SK-N-SH (cell line): ENCODE results near the gene ADPRH. TPM values are rescaled to one million over a fixed set of nuclear protein-coding genes. Genes with fewer than 3 reads are reported as not detected.
"Not testable (repeated sequence)": the region's sequence is repeated elsewhere in the genome, so short reads cannot be mapped to it uniquely, and the experiment has no call there.

Source experiments
- CTCF ChIA-PET: fragments of 300-600, 350-600 bp; formaldehyde crosslinking; extraction: SDS; loops from one replicate; lab custom pipeline; 2021; lab: Yijun Ruan, JAX
- POLR2A ChIA-PET: fragments of 350-600 bp; sonication (Branson Sonifier 250); formaldehyde crosslinking; extraction: SDS; loops from one replicate; lab custom pipeline; 2020; ENCODE audit warnings: antibody characterized with exemption, inconsistent platforms; lab: Yijun Ruan, JAX
- DNase-seq: peaks from one replicate; pipeline ENCODE4 v3.0.0; 2012
- H2AFZ ChIP-seq: fragments of 200-600 bp; sonication (generic); 2 replicates; pipeline ENCODE4 v1.8.1; 2016; ENCODE audit warnings: antibody characterized with exemption, mild to moderate bottlenecking, low read depth
- H3F3A ChIP-seq: fragments of 200-600 bp; sonication (generic); replicated peaks from 2 replicates; pipeline ENCODE3; 2016; ENCODE audit warnings: antibody characterized with exemption, mild to moderate bottlenecking; ENCODE audit not compliant: insufficient read depth
- H3K27ac ChIP-seq, 2 experiments: fragments of 200-500 bp in 1 of 2; fragments of 200-600 bp in 1 of 2; sonication (Bioruptor generic) in 1 of 2; sonication (generic), shearing (Covaris generic) in 1 of 2; 2 replicates each; pipeline versions ENCODE4 v1.5.1 to v1.6.1; 2014 to 2016; ENCODE audit warnings: low read depth in 2 of 2, inconsistent platforms in 1 of 2, low read length in 1 of 2, mild to moderate bottlenecking in 1 of 2, mixed read lengths in 1 of 2
- H3K27me3 ChIP-seq: fragments of 200-600 bp; sonication (generic), shearing (Covaris generic); 2 replicates; pipeline ENCODE4 v1.6.1; 2016; ENCODE audit warnings: mixed run types; ENCODE audit not compliant: insufficient read depth
- H3K36me3 ChIP-seq, 2 experiments: fragments of 200-500 bp in 1 of 2; fragments of 200-600 bp in 1 of 2; sonication (Bioruptor generic) in 1 of 2; sonication (generic) in 1 of 2; replicated peaks in 1 of 2; 2 replicates each; pipeline versions ENCODE3 to v1.5.1; 2014 to 2016; ENCODE audit warnings: low read length in 1 of 2, mild to moderate bottlenecking in 1 of 2; ENCODE audit not compliant: insufficient read depth in 2 of 2, control insufficient read depth in 1 of 2
- H3K4me1 ChIP-seq, 2 experiments: fragments of 200-500 bp in 1 of 2; fragments of 200-600 bp in 1 of 2; sonication (Bioruptor generic) in 1 of 2; sonication (generic), shearing (Covaris generic) in 1 of 2; 2 replicates each; pipeline versions ENCODE4 v1.5.1 to v1.6.1; 2014 to 2016; ENCODE audit warnings: low read depth in 1 of 2, low read length in 1 of 2, mixed run types in 1 of 2; ENCODE audit not compliant: insufficient read depth in 2 of 2, control insufficient read depth in 1 of 2
- H3K4me2 ChIP-seq: fragments of 200-600 bp; sonication (generic), shearing (Covaris generic); 2 replicates; pipeline ENCODE4 v1.6.1; 2017; ENCODE audit warnings: mixed run types
- H3K4me3 ChIP-seq, 2 experiments: fragments of 200-500 bp in 1 of 2; fragments of 200-600 bp in 1 of 2; sonication (Bioruptor generic) in 1 of 2; sonication (generic), shearing (Covaris generic) in 1 of 2; 2 replicates each; pipeline versions ENCODE4 v1.5.1 to v1.8.1; 2014 to 2016; ENCODE audit warnings: low read depth in 2 of 2, inconsistent platforms in 1 of 2, low read length in 1 of 2, mild to moderate bottlenecking in 1 of 2, mixed read lengths in 1 of 2, moderate library complexity in 1 of 2
- H3K79me2 ChIP-seq: fragments of 200-600 bp; sonication (generic); 2 replicates; pipeline ENCODE4 v1.8.1; 2017; ENCODE audit warnings: mild to moderate bottlenecking; ENCODE audit not compliant: insufficient read depth
- H3K9ac ChIP-seq: fragments of 200-600 bp; sonication (generic); 2 replicates; pipeline ENCODE4 v1.6.1; 2017; ENCODE audit warnings: mixed run types
- H3K9me2 ChIP-seq: fragments of 200-600 bp; sonication (generic); 2 replicates; pipeline ENCODE4 v1.6.1; 2017; ENCODE audit warnings: mixed run types
- H3K9me3 ChIP-seq: fragments of 200-600 bp; sonication (generic); 2 replicates; pipeline ENCODE4 v1.6.1; 2017; ENCODE audit warnings: mixed run types, mild to moderate bottlenecking, moderate library complexity
- H4K20me1 ChIP-seq: fragments of 200-600 bp; sonication (generic); 2 replicates; pipeline ENCODE4 v1.6.1; 2017; ENCODE audit warnings: mild to moderate bottlenecking, mixed run types; ENCODE audit not compliant: insufficient read depth
- CHD2 ChIP-seq: fragments of 150-350 bp; IDR thresholded peaks from 2 replicates; pipeline ENCODE4 v1.6.1; 2018; ENCODE audit warnings: low read length; ENCODE audit not compliant: partially characterized antibody
- ELF1 ChIP-seq: IDR thresholded peaks from 2 replicates; pipeline ENCODE4 v1.4.0; 2012
- JUND ChIP-seq: IDR thresholded peaks from 2 replicates; pipeline ENCODE4 v1.4.0; 2012
- MXI1 ChIP-seq: IDR thresholded peaks from 2 replicates; pipeline ENCODE4 v1.6.1; 2012; ENCODE audit warnings: mild to moderate bottlenecking, low read depth, low read length, improper control_type of control experiment
- NRF1 ChIP-seq: IDR thresholded peaks from 2 replicates; pipeline ENCODE4 v1.6.1; 2012; ENCODE audit warnings: low read depth, mild to moderate bottlenecking, low read length
- RAD21 ChIP-seq: IDR thresholded peaks from 2 replicates; pipeline ENCODE4 v1.6.1; 2012; ENCODE audit warnings: mild to moderate bottlenecking, low read length
- RFX5 ChIP-seq: IDR thresholded peaks from 2 replicates; pipeline ENCODE4 v1.6.1; 2012; ENCODE audit warnings: mild to moderate bottlenecking, improper control_type of control experiment, low read length
- RXRA ChIP-seq: IDR thresholded peaks from 2 replicates; pipeline ENCODE4 v1.4.0; 2012; ENCODE audit warnings: low read depth, mild to moderate bottlenecking, borderline replicate concordance
- WGBS: methylation state at CpG from one replicate; pipeline ENCODE4 v1.1.6; 2017; ENCODE audit warnings: low lambda C conversion rate; 5-methylcytosine and 5-hydroxymethylcytosine counted together
- polyA plus RNA-seq, 3 experiments: library from polyadenylated mRNA; depleted of rRNA; stranded (reverse); fragments of >200 nt; gene quantifications; 2 replicates each; pipeline ENCODE4 v1.2.3, GENCODE V29; 2012
- TF ChIP-seq, protein P1 (sequence below): fragments of 150-350 bp; IDR thresholded peaks from 2 replicates; pipeline ENCODE4 v1.6.1; 2017; ENCODE audit warnings: antibody characterized with exemption, low read length, low read depth, borderline replicate concordance
- TF ChIP-seq, protein P2 (sequence below): fragments of 150-350 bp; IDR thresholded peaks from 2 replicates; pipeline ENCODE4 v1.6.1; 2016; ENCODE audit warnings: mild to moderate bottlenecking, low read depth, low read length

Gene ADPRH
- polyA plus RNA-seq, 1 of the 3 experiments (the other 2 are of a cell fraction), result not detected

DNA sequence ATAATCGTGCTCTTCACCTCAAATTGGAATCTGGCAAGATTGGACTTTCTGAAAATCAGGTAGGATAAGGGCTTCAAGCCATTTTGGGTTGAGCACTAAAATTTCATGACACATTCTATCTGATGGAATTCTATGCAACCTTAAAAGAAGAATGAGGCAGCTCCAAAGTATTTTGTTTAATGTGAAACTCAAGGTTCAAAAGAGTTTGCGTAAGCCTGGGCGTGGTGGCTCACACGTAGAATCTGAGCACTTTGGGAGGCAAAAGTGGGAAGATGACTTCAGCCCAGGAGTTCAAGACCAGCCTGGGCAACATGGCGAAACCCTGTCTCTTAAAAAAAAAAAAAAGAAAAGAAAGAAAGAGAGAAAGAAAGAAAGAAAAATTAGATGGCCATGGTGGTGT, 14.8 kb downstream of the ADPRH start:
- Histone ChIP-seq H3K36me3 (no peaks in the 10 kb centered on the region), H4K20me1 (no peaks in the 10 kb centered on the region), H3K9me3 (no peaks in the 10 kb centered on the region), H3K4me1 (peaks cover 0 to 9% of the 10 kb centered on the region in 2 experiments; a peak in 1 of 4 replicates), H3K4me3 (no peak overlapping the region), H3K79me2 (no peaks in the 10 kb centered on the region), H3K9me2 (no peaks in the 10 kb centered on the region), H3K27ac (no peak overlapping the region), H3F3A (no peaks in the 10 kb centered on the region), H3K4me2 (no peak overlapping the region), H3K9ac (no peak overlapping the region), H2AFZ (no peak overlapping the region), H3K27me3 (no peaks in the 10 kb centered on the region)
- WGBS, result 79% methylated on average over 5 of the region's 5 CpGs
- ChIA-PET POLR2A (no interaction called here), CTCF (no interaction called here)
- TF ChIP-seq RFX5 (no peak), RAD21 (no peak), CHD2 (no peak), NRF1 (no peak), RXRA (no peak)
- DNase-seq, result no peak

DNA sequence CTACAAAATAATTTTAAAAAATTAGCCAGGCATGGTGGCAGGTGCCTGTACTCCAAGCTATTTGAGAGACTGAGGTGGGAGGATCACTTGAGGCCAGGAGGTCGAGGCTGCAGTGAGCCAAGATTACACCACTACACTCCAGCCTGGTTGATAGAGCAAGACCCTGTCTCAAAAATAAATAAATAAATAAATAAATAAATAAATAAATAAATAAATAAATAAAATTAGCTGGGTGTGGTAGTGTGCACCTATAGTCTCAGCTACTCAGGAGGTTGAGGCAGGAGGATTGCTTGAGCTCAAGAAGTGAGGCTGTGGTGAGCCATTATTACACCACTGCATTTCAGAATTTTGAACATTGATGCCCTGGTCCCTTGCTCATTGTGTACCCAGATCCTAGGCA, 15.6 kb downstream of the ADPRH start:
- H4K20me1 ChIP-seq, H3K9me2 ChIP-seq, H3K27ac ChIP-seq, H3K9ac ChIP-seq, H2AFZ ChIP-seq, H3K36me3 ChIP-seq, H3K27me3 ChIP-seq, H3K4me2 ChIP-seq, H3K79me2 ChIP-seq, H3F3A ChIP-seq, POLR2A ChIA-PET, H3K9me3 ChIP-seq, DNase-seq, H3K4me3 ChIP-seq: not testable (repeated sequence)
- 29% methylated on average over 1 of the region's 1 CpG for WGBS
- CTCF ChIA-PET, result interaction anchor here (1.8 kb wide), 1 partner anchor 86 kb away, joined by 4 read pairs; no protein-coding TSS in a partner anchor
- H3K4me1 ChIP-seq, result peaks cover 0 to 12% of the 10 kb centered on the region in 2 experiments; a peak in 1 of 4 replicates

DNA sequence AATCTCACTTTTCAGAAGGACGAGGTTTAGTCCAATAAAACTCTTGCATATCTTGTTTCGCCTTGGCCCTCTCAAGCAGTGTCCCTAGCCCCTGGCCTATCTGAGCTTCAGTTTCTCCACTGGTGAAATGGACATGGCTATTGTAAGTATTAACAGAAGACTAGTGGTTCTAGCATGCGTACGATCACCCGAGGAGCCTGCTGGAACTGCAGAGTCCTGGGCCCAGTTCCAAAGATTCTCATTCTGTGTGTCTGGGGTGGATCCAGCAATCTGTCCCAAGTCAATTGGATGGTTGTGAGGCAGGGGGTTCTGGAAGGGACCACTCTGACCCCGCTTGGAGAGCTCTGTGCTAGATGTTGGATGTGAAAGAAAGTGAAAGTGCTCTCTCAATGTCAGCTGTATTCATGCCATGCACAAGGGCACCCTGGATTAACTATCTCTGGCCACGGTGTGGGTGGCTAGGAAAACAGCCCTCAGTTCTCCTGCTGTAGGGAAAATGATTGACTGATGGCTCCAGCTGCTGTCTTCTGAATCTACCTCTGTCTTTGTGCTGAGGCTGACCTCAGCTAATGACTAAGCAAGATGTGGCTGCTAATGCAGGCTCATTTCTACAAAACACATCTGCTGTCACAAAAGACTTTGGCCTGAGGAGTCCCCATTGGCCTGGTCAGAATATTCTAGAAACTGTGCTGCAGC, 16.5 kb downstream of the ADPRH start:
- no peaks in the 10 kb centered on the region for H3K9me2 ChIP-seq
- H2AFZ ChIP-seq, result peak overlapping the region; percentile 5; the same call in 1 of the 2 replicates
- H3K27ac ChIP-seq, result no peak overlapping the region
- no peak for TF ChIP-seq JUND
- no peak for TF ChIP-seq MXI1
- no peak for TF ChIP-seq ELF1
- TF ChIP-seq, protein P1, sequence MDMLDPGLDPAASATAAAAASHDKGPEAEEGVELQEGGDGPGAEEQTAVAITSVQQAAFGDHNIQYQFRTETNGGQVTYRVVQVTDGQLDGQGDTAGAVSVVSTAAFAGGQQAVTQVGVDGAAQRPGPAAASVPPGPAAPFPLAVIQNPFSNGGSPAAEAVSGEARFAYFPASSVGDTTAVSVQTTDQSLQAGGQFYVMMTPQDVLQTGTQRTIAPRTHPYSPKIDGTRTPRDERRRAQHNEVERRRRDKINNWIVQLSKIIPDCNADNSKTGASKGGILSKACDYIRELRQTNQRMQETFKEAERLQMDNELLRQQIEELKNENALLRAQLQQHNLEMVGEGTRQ, result no peak
- TF ChIP-seq, protein P2, sequence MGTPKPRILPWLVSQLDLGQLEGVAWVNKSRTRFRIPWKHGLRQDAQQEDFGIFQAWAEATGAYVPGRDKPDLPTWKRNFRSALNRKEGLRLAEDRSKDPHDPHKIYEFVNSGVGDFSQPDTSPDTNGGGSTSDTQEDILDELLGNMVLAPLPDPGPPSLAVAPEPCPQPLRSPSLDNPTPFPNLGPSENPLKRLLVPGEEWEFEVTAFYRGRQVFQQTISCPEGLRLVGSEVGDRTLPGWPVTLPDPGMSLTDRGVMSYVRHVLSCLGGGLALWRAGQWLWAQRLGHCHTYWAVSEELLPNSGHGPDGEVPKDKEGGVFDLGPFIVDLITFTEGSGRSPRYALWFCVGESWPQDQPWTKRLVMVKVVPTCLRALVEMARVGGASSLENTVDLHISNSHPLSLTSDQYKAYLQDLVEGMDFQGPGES, result no peak
- ChIA-PET POLR2A (no interaction called here), CTCF (interaction anchor here (1.1 to 1.8 kb wide), 2 partner anchors 10 to 85 kb away, joined by 3 to 4 read pairs; no protein-coding TSS in a partner anchor)
- DNase-seq, result no peak
- H3K79me2 ChIP-seq, result no peaks in the 10 kb centered on the region
- H3K4me1 ChIP-seq, result peaks cover 0 to 20% of the 10 kb centered on the region in 2 experiments; a peak in 1 of 4 replicates
- H3K4me3 ChIP-seq, result no peak overlapping the region
- H3K36me3 ChIP-seq, result no peaks in the 10 kb centered on the region
- no peaks in the 10 kb centered on the region for H3K27me3 ChIP-seq
- no peaks in the 10 kb centered on the region for H3K9me3 ChIP-seq
- H3K9ac ChIP-seq, result no peak overlapping the region
- no peaks in the 10 kb centered on the region for H4K20me1 ChIP-seq
- 0 out of 2 replicates have a peak overlapping the region, but pooled peaks have one; percentile 40 for H3K4me2 ChIP-seq
- WGBS, result 87% methylated on average over 7 of the region's 7 CpGs
- no peaks in the 10 kb centered on the region for H3F3A ChIP-seq
